HCT116 (cell line): ENCODE data around the gene ALDH1A1. TPM values are rescaled to one million over a fixed set of nuclear protein-coding genes. Genes with fewer than 3 reads are reported as not detected.

ENCODE experiments used
- ATAC-seq: fragments of 200-7000 bp; cut with Tn5 transposase; 2 replicates; pipeline ENCODE4 v1.9.1; 2020; ENCODE audit warnings: mild to moderate bottlenecking, moderate library complexity
- BruUV-seq: library from RNA; stranded (reverse); fragments of 400-500 nt; replicated peaks from 2 replicates; lab custom pipeline; 2021; lab: Mats Ljungman, UMichigan
- CTCF ChIA-PET: fragments of 300-600 bp; sonication (Branson Sonifier 250); formaldehyde crosslinking; loops from one replicate; lab custom pipeline; 2021; ENCODE audit warnings: antibody characterized with exemption; lab: Charles Lee
- POLR2A ChIA-PET: fragments of 300-600, 350-600 bp; sonication (Branson Sonifier 250); formaldehyde crosslinking; loops from one replicate; lab custom pipeline; 2021; ENCODE audit warnings: antibody characterized with exemption; lab: Charles Lee
- RAD21 ChIA-PET, 2 experiments: fragments of 300-600 bp; sonication (Branson Sonifier 250); formaldehyde crosslinking; loops; one replicate each; lab custom pipeline; 2023; ENCODE audit warnings: low total read pairs in 2 of 2; ENCODE audit not compliant: uncharacterized antibody in 2 of 2, unreplicated experiment in 2 of 2, low non-redundant PET in 1 of 2; lab: Charles Lee
- DNase-seq: peaks from one replicate; pipeline ENCODE4 v3.0.0-alpha.2; 2010; ENCODE audit warnings: low read depth, low spot score
- H2AFZ ChIP-seq: fragments of 200-600 bp; shearing (Covaris generic), sonication (generic); 2 replicates; pipeline ENCODE4 v1.6.1; 2017; ENCODE audit warnings: low read depth, mixed run types, mixed read lengths, antibody characterized with exemption, low read length; ENCODE audit not compliant: poor library complexity, severe bottlenecking
- H3K27ac ChIP-seq: 2 replicates; pipeline ENCODE4 v1.5.1; 2012; ENCODE audit warnings: low read depth, low read length
- H3K27me3 ChIP-seq: fragments of 200-600 bp; sonication (generic); 2 replicates; pipeline ENCODE4 v1.6.1; 2016; ENCODE audit warnings: mixed run types, low read length, mixed read lengths; ENCODE audit not compliant: insufficient read depth
- H3K36me3 ChIP-seq, 2 experiments: fragments of 200-500 bp in 1 of 2; fragments of 200-600 bp in 1 of 2; sonication (Bioruptor generic) in 1 of 2; sonication (generic) in 1 of 2; 2 replicates each; pipeline versions ENCODE4 v1.5.1 to v1.6.1; 2014 to 2016; ENCODE audit warnings: low read length in 2 of 2, inconsistent platforms in 1 of 2, mixed read lengths in 1 of 2, mixed run types in 1 of 2; ENCODE audit not compliant: insufficient read depth in 2 of 2, control insufficient read depth in 1 of 2
- H3K4me1 ChIP-seq, 2 experiments: fragments of 200-600 bp in 1 of 2; sonication (generic) in 1 of 2; 2 replicates each; pipeline versions ENCODE4 v1.5.1 to v1.6.1; 2012 to 2017; ENCODE audit warnings: low read length in 2 of 2, inconsistent platforms in 1 of 2, mild to moderate bottlenecking in 1 of 2, mixed read lengths in 1 of 2, mixed run types in 1 of 2, moderate library complexity in 1 of 2; ENCODE audit not compliant: insufficient read depth in 2 of 2, control insufficient read depth in 1 of 2
- H3K4me2 ChIP-seq: fragments of 200-600 bp; sonication (generic); 2 replicates; pipeline ENCODE4 v1.6.1; 2017; ENCODE audit warnings: mixed run types, low read length, mixed read lengths
- H3K4me3 ChIP-seq, 2 experiments: fragments of 200-600 bp in 1 of 2; sonication (generic) in 1 of 2; replicated peaks in 1 of 2; 2 replicates each; pipeline ENCODE4 v1.5.1; 2011 to 2016; ENCODE audit warnings: low read length in 2 of 2, control low read depth in 1 of 2, low read depth in 1 of 2, mild to moderate bottlenecking in 1 of 2, mixed read lengths in 1 of 2, mixed run types in 1 of 2
- H3K79me2 ChIP-seq: fragments of 200-600 bp; sonication (generic); 2 replicates; pipeline ENCODE4 v1.6.1; 2017; ENCODE audit warnings: mild to moderate bottlenecking, mixed run types, low read length, moderate library complexity, mixed read lengths; ENCODE audit not compliant: insufficient read depth
- H3K9ac ChIP-seq: fragments of 200-600 bp; sonication (generic); 2 replicates; pipeline ENCODE4 v1.6.1; 2016; ENCODE audit warnings: low read length, mixed read lengths
- H3K9me2 ChIP-seq: fragments of 200-600 bp; sonication (generic), shearing (Covaris generic); 2 replicates; pipeline ENCODE4 v1.6.1; 2017; ENCODE audit warnings: mixed run types, mild to moderate bottlenecking, moderate library complexity; ENCODE audit not compliant: insufficient read depth
- H3K9me3 ChIP-seq, 2 experiments: fragments of 200-500 bp in 1 of 2; fragments of 200-600 bp in 1 of 2; sonication (Bioruptor generic) in 1 of 2; sonication (generic) in 1 of 2; 2 replicates each; pipeline ENCODE4 v1.6.1; 2014 to 2017; ENCODE audit warnings: low read length in 2 of 2, mixed read lengths in 2 of 2, inconsistent platforms in 1 of 2, low read depth in 1 of 2, mild to moderate bottlenecking in 1 of 2, mixed run types in 1 of 2, moderate library complexity in 1 of 2; ENCODE audit not compliant: control insufficient read depth in 1 of 2, insufficient read depth in 1 of 2
- H4K20me1 ChIP-seq: fragments of 200-600 bp; sonication (generic), shearing (Covaris generic); 2 replicates; pipeline ENCODE4 v1.6.1; 2017; ENCODE audit warnings: mixed run types, mild to moderate bottlenecking, moderate library complexity; ENCODE audit not compliant: insufficient read depth
- CBX3 ChIP-seq: IDR thresholded peaks from 2 replicates; pipeline ENCODE4 v1.6.1; 2012; ENCODE audit warnings: low read depth
- CEBPB ChIP-seq: IDR thresholded peaks from 2 replicates; pipeline ENCODE4 v1.6.1; 2012; ENCODE audit warnings: low read depth
- EGR1 ChIP-seq: IDR thresholded peaks from 2 replicates; pipeline ENCODE4 v1.6.1; 2012; ENCODE audit warnings: low read depth
- EZH2 ChIP-seq: fragments of 200-600 bp; sonication (generic); IDR thresholded peaks from 2 replicates; pipeline ENCODE4 v1.6.1; 2017; ENCODE audit warnings: antibody characterized with exemption, mixed run types
- EZH2phosphoT487 ChIP-seq: fragments of 200-600 bp; IDR thresholded peaks from 2 replicates; pipeline ENCODE4 v1.6.1; 2018; ENCODE audit warnings: antibody characterized with exemption, borderline replicate concordance
- FOSL1 ChIP-seq: IDR thresholded peaks from 2 replicates; pipeline ENCODE4 v1.6.1; 2012; ENCODE audit warnings: low read depth
- JUND ChIP-seq: IDR thresholded peaks from 2 replicates; pipeline ENCODE4 v1.6.1; 2012
- POLR2A ChIP-seq: IDR thresholded peaks from 2 replicates; pipeline ENCODE4 v1.7.0; 2011; ENCODE audit warnings: borderline replicate concordance; ENCODE audit not compliant: insufficient read depth, insufficient read length; ENCODE audit errors: extremely low read depth
- POLR2AphosphoS5 ChIP-seq: IDR thresholded peaks from 2 replicates; pipeline ENCODE4 v1.6.1; 2011; ENCODE audit warnings: mild to moderate bottlenecking, low read depth, low read length, moderate library complexity
- RAD21 ChIP-seq: IDR thresholded peaks from 2 replicates; pipeline ENCODE4 v1.6.1; 2012; ENCODE audit warnings: low read depth, mild to moderate bottlenecking
- SIN3A ChIP-seq: IDR thresholded peaks from 2 replicates; pipeline ENCODE4 v1.6.1; 2012; ENCODE audit warnings: low read depth
- SP1 ChIP-seq: IDR thresholded peaks from 2 replicates; pipeline ENCODE4 v1.6.1; 2012; ENCODE audit warnings: low read depth
- SRF ChIP-seq: IDR thresholded peaks from 2 replicates; pipeline ENCODE4 v1.6.1; 2012; ENCODE audit warnings: low read depth
- TCF7L2 ChIP-seq: IDR thresholded peaks from 2 replicates; pipeline ENCODE4 v1.7.0; 2011; ENCODE audit warnings: borderline replicate concordance, inconsistent platforms; ENCODE audit not compliant: insufficient read depth, insufficient read length; ENCODE audit errors: extremely low read depth
- YY1 ChIP-seq: IDR thresholded peaks from 2 replicates; pipeline ENCODE4 v1.6.1; 2011; ENCODE audit warnings: low read length, low read depth, moderate library complexity, mild to moderate bottlenecking; ENCODE audit not compliant: insufficient replicate concordance; ENCODE audit errors: extremely low read depth
- ZBTB33 ChIP-seq: IDR thresholded peaks from 2 replicates; pipeline ENCODE4 v1.6.1; 2011; ENCODE audit warnings: mild to moderate bottlenecking, low read length, moderate library complexity; ENCODE audit not compliant: insufficient replicate concordance; ENCODE audit errors: extremely low read depth
- ZFX ChIP-seq: fragments of 450-650 bp; IDR thresholded peaks from 2 replicates; pipeline ENCODE4 v1.6.1; 2017
- ZNF274 ChIP-seq: fragments of 200-500 bp; sonication (Bioruptor generic); IDR thresholded peaks from 2 replicates; pipeline ENCODE4 v1.6.1; 2014; ENCODE audit warnings: mild to moderate bottlenecking, low read depth, low read length, inconsistent platforms
- intact Hi-C: fragments of 100-400 bp; cut with micrococcal nuclease; formaldehyde crosslinking; loops from 2 replicates; pipeline ENCODE4 v1.10.0; 2022
- total RNA-seq: library from RNA; stranded (reverse); gene quantifications from one replicate; pipeline ENCODE4 v1.2.1, GENCODE V29; 2021; ENCODE audit not compliant: unreplicated experiment
- TF ChIP-seq, protein P1 (sequence below): IDR thresholded peaks from 2 replicates; pipeline ENCODE4 v1.6.1; 2012; ENCODE audit warnings: low read depth

Gene ALDH1A1
- total RNA-seq, 1 experiment from 2014 or later: 0.44 TPM

- no peaks in the 10 kb centered on the region for H3K36me3 ChIP-seq
- H4K20me1 ChIP-seq: no peaks in the 10 kb centered on the region
- no peaks in the 10 kb centered on the region for H3K27me3 ChIP-seq
- no peak overlapping the region for H3K27ac ChIP-seq
- CTCF ChIA-PET: no interaction called here
- H3K4me3 ChIP-seq: no peak overlapping the region
- RAD21 ChIA-PET: no interaction called here
- H3K9me2 ChIP-seq: no peaks in the 10 kb centered on the region
- no peaks in the 10 kb centered on the region for H3K4me1 ChIP-seq
- H3K9ac ChIP-seq: no peak overlapping the region
- intact Hi-C loops: no loop called here
- no peak for ATAC-seq
- no TSS peak for BruUV-seq
- no peak for TF ChIP-seq SIN3A
- no peak for TF ChIP-seq CEBPB
- no peak for TF ChIP-seq EZH2phosphoT487
- TF ChIP-seq POLR2A: no peak
- TF ChIP-seq ZNF274: no peak
- TF ChIP-seq FOSL1: no peak
- TF ChIP-seq ZFX: no peak
- TF ChIP-seq RAD21: no peak
- TF ChIP-seq SP1: no peak
- TF ChIP-seq EGR1: no peak
- no peak for TF ChIP-seq EZH2
- TF ChIP-seq SRF: no peak
- no peak for TF ChIP-seq POLR2AphosphoS5
- TF ChIP-seq, protein P1, sequence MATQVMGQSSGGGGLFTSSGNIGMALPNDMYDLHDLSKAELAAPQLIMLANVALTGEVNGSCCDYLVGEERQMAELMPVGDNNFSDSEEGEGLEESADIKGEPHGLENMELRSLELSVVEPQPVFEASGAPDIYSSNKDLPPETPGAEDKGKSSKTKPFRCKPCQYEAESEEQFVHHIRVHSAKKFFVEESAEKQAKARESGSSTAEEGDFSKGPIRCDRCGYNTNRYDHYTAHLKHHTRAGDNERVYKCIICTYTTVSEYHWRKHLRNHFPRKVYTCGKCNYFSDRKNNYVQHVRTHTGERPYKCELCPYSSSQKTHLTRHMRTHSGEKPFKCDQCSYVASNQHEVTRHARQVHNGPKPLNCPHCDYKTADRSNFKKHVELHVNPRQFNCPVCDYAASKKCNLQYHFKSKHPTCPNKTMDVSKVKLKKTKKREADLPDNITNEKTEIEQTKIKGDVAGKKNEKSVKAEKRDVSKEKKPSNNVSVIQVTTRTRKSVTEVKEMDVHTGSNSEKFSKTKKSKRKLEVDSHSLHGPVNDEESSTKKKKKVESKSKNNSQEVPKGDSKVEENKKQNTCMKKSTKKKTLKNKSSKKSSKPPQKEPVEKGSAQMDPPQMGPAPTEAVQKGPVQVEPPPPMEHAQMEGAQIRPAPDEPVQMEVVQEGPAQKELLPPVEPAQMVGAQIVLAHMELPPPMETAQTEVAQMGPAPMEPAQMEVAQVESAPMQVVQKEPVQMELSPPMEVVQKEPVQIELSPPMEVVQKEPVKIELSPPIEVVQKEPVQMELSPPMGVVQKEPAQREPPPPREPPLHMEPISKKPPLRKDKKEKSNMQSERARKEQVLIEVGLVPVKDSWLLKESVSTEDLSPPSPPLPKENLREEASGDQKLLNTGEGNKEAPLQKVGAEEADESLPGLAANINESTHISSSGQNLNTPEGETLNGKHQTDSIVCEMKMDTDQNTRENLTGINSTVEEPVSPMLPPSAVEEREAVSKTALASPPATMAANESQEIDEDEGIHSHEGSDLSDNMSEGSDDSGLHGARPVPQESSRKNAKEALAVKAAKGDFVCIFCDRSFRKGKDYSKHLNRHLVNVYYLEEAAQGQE: no peak
- no peak for TF ChIP-seq YY1
- TF ChIP-seq JUND: no peak
- no peak for TF ChIP-seq TCF7L2
- no peak for TF ChIP-seq ZBTB33
- TF ChIP-seq CBX3: no peak
- H2AFZ ChIP-seq: no peak overlapping the region
- POLR2A ChIA-PET: no interaction called here
- no peak overlapping the region for H3K4me2 ChIP-seq
- H3K79me2 ChIP-seq: no peaks in the 10 kb centered on the region
- no peaks in the 10 kb centered on the region for H3K9me3 ChIP-seq
- DNase-seq: no peak
Measured at GRCh38 chr9:72893437-72893836, 59.4 kb downstream of the ALDH1A1 start.
